Ureter (tissue), 1 donor: ENCODE measurements around the gene E2F1. TPM values are rescaled to one million over a fixed set of nuclear protein-coding genes. Genes with fewer than 3 reads are reported as not detected.
"Not testable (repeated sequence)": the region's sequence is repeated elsewhere in the genome, so short reads cannot be mapped to it uniquely, and the experiment has no call there.

Experiments
- DNase-seq: peaks from one replicate; pipeline ENCODE4 v3.0.0-alpha.2; 2020; ENCODE audit warnings: low spot score
- total RNA-seq: library from RNA; stranded (reverse); gene quantifications from one replicate; pipeline ENCODE4 v1.2.4, GENCODE V29; 2023
- donor health status: DM: yes; HTN: yes; CAD: no.

E2F1 gene
- total RNA-seq, 1 donor from 2014 or later, result 2.0 TPM

- DNase-seq, result no peak
Measured at GRCh38 chr20:33710681-33711445, 24.7 kb upstream of the E2F1 start.

GRCh38 chr20:33709905-33710541 lies 23.8 kb upstream of the E2F1 start:
- DNase-seq, result no peak

- no peak for DNase-seq
Measured at GRCh38 chr20:33709398-33709797, 23.2 kb upstream of the E2F1 start.

GRCh38 chr20:33707668-33708067 lies 21.5 kb upstream of the E2F1 start:
- DNase-seq, result no peak

GRCh38 chr20:33704197-33704924 lies 18.2 kb upstream of the E2F1 start:
- no peak for DNase-seq

- no peak for DNase-seq
Measured at GRCh38 chr20:33703498-33704137, 17.4 kb upstream of the E2F1 start.

- DNase-seq, result no peak
Measured at GRCh38 chr20:33702861-33703260, 16.7 kb upstream of the E2F1 start.

DNA sequence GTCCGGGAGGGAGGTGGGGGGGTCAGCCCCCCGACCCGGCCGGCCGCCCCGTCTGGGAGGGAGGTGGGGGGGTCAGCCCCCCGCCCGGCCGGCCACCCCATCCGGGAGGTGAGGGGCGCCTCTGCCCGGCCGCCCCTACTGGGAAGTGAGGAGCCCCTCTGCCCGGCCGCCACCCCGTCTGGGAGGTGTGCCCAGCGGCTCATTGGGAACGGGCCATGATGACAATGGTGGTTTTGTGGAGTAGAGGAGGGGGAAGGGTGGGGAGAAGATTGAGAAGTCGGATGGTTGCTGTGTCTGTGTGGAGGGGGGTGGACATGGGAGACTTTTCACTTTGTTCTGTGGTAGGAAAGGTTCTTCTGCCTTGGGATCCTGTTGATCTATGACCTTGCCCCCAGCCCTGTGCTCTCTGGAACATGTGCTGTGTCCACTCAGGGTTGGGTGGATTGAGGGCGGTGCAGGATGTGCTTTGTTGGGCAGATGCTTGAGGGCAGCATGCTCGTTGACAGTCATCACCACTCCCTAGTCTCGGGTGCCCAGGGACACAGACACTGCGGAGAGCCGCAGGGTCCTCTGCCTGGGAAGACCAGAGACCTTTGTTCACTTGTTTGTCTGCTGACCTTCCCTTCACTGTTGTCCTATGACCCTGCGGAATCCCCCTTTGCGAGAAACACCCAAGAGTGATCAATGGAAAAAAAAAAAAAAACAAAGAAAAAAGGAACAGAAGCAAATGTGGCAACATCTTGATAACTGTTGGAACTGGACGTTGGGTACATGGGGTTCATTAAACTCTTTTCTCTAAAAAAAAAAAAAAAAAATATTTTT lies 15.7 kb upstream of the E2F1 start:
- DNase-seq, result no peak

DNA sequence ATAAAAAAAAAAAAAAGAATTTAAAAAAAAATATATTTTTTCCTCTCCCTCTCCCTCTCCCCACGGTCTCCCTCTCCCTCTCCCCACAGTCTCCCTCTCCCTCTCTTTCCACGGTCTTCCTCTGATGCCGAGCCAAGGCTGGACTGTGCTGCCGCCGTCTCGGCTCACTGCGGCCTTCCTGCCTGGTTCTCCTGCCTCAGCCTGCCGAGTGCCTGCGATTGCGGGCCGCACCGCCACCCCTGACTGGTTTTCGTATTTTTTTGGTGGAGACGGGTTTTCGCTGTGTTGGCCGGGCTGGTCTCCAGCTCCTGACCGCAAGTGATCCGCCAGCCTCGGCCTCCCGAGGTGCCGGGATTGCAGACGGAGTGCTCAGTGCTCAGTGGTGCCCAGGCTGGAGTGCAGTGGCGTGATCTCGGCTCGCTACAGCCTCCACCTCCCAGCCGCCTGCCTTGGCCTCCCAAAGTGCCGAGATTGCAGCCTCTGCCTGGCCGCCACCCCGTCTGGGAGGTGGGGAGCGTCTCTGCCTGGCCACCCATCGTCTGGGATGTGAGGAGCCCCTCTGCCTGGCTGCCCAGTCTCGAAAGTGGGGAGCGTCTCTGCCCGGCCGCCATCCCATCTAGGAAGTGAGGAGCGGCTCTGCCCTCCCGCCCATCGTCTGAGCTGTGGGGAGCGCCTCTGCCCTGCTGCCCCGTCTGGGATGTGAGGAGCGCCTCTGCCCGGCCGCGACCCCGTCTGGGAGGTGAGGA lies 14.7 kb upstream of the E2F1 start:
- DNase-seq, result not testable (repeated sequence)

- not testable (repeated sequence) for DNase-seq
Measured at GRCh38 chr20:33698966-33699365, 12.8 kb upstream of the E2F1 start.

- no peak for DNase-seq
Measured at GRCh38 chr20:33697129-33697528, 10.9 kb upstream of the E2F1 start.

GRCh38 chr20:33696448-33696847 lies 10.3 kb upstream of the E2F1 start:
- no peak for DNase-seq

- no peak for DNase-seq
Measured at GRCh38 chr20:33694639-33695012, 8.4 kb upstream of the E2F1 start.

DNA sequence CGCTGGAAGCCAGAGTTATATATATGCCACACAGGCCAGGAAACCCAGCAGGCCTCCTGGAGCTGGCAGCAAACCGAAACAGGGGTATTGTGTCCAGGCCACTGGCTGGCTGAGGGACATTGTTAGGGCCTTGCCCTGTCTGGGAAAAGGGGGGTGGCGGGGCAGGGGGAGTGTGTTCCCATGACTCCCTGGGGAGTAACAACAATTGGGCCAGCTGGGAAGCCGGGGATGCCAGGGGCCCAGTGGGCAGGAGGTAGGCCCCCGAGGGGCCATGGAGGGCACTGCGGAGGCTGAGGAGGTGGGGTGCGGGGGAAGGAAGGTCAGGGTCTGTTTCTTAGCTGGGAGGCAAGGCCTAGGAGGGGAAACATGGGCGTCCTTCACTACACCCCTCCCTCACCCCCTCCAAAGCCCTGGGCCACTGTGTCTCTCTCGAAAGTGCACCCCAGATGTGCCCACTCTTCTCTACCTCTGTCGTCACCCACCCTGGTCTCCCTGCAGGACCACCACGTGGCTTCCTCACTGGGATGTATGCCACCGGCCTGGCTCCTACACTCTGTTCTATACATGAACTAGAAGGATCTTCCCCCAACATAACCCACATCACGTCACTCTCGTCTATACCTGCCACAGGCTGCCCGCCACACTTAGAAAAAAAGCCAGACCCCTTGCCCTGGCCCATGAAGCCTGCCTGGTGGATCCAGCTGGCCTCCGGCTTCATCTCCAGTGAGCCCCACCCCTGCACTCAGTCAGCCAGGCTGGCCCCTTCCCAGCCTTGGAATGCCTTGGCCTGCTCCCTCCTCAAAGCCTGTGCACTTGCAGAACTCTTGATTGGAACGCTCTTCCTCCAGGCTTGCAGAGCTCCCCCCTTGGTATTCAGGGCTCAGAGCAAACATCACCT lies 7.8 kb upstream of the E2F1 start:
- DNase-seq, result no peak

GRCh38 chr20:33693289-33693688 lies 7.1 kb upstream of the E2F1 start:
- DNase-seq, result no peak

DNA sequence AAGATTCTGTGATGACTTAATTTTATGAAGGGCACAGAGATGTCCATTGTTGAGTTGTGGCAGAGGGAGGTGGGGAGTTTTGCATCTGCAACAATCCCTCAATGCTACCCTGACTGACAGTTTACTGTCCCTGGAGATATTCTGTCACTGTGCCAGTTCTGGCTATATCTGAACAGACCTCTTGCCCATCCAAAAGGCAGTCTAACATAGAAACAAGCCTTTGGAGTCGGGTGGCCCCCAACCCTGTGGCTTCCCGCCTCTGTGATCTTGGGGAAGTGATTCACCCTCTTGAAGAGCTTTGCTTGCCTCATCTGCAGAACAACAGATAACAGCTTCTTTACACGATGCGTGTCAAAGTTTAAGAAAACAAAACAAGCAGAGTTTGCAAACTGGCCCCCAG lies 3.8 kb upstream of the E2F1 start:
- DNase-seq, result no peak

DNA sequence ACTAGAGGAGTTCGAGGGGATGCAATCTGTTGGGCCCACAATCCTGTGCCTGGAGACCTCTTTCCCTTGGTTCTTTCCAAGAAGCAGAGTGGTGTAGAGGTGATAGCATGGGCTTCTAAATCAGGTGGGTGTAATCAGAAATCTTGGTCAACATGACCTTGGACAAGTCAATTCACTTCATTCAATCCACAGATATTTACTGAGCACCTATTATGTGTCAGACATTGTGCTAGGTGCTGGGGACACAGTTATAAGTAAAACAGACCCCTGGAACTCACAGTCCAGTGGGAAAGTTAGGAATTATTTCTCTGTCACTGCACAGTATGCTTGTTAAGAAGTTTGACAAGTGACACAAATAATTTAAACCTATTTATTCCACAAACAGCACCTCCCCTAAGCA lies 3.3 kb upstream of the E2F1 start:
- no peak for DNase-seq

- DNase-seq, result no peak
Measured at GRCh38 chr20:33688938-33689424, 2.8 kb upstream of the E2F1 start.
